ENCODE results near the gene GPR108. TPM values are rescaled to one million over a fixed set of nuclear protein-coding genes. Genes with fewer than 3 reads are reported as not detected.

Gene GPR108
- polyA plus RNA-seq, 1 donor from 2014 or later, result 24.6 TPM

DNA sequence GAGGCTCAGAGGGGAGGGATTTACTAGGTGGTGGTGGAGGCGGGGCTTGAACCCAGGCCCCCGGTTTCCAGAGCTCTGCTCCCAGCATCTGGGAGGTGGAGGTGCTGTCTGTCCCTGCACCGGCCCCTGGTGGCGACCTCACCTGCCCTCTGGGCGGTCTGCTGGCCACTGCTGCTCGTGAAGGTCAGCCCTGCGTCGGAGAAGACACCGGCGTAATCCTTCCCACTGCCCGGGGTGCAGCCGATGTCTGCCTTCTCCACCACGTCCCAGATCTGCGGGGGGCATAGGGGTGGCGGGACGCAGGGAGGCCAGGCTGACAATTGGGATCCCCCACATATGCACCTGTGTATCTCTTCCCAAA lies 29.7 kb downstream of the GPR108 start:
- H3K27ac ChIP-seq (ENCODE audit: low read length), result no peak overlapping the region
- no peaks in the 10 kb centered on the region for H3K9me2 ChIP-seq (ENCODE audit: insufficient read depth, low read length)
- no peaks in the 10 kb centered on the region for H3K36me3 ChIP-seq (ENCODE audit: insufficient read depth, low read length)
- H4K20me1 ChIP-seq (ENCODE audit: insufficient read depth), result no peaks in the 10 kb centered on the region
- no peak overlapping the region for H2AFZ ChIP-seq (ENCODE audit: low read depth, low read length)
- TF ChIP-seq TAF1 (IDR thresholded peaks at IDR 0.05; ENCODE audit: low read depth) (no peak), MXI1 (conservative IDR thresholded peaks at IDR 0.05; ENCODE audit: poor library complexity, severe bottlenecking) (no peak), EP300 (conservative IDR thresholded peaks at IDR 0.05; ENCODE audit: poor library complexity, severe bottlenecking) (no peak), SMC3 (conservative IDR thresholded peaks at IDR 0.05; ENCODE audit: poor library complexity) (no peak), EZH2 (IDR thresholded peaks at IDR 0.05; ENCODE audit: borderline replicate concordance, insufficient read depth, low read length, poor library complexity, severe bottlenecking) (no peak), POLR2AphosphoS5 (IDR thresholded peaks at IDR 0.05) (no peak), RAD21 (conservative IDR thresholded peaks at IDR 0.05) (no peak)
- TF ChIP-seq, protein P1, sequence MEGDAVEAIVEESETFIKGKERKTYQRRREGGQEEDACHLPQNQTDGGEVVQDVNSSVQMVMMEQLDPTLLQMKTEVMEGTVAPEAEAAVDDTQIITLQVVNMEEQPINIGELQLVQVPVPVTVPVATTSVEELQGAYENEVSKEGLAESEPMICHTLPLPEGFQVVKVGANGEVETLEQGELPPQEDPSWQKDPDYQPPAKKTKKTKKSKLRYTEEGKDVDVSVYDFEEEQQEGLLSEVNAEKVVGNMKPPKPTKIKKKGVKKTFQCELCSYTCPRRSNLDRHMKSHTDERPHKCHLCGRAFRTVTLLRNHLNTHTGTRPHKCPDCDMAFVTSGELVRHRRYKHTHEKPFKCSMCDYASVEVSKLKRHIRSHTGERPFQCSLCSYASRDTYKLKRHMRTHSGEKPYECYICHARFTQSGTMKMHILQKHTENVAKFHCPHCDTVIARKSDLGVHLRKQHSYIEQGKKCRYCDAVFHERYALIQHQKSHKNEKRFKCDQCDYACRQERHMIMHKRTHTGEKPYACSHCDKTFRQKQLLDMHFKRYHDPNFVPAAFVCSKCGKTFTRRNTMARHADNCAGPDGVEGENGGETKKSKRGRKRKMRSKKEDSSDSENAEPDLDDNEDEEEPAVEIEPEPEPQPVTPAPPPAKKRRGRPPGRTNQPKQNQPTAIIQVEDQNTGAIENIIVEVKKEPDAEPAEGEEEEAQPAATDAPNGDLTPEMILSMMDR (IDR thresholded peaks at IDR 0.05; ENCODE audit: poor library complexity, severe bottlenecking), result no peak
- TF ChIP-seq, protein P2, sequence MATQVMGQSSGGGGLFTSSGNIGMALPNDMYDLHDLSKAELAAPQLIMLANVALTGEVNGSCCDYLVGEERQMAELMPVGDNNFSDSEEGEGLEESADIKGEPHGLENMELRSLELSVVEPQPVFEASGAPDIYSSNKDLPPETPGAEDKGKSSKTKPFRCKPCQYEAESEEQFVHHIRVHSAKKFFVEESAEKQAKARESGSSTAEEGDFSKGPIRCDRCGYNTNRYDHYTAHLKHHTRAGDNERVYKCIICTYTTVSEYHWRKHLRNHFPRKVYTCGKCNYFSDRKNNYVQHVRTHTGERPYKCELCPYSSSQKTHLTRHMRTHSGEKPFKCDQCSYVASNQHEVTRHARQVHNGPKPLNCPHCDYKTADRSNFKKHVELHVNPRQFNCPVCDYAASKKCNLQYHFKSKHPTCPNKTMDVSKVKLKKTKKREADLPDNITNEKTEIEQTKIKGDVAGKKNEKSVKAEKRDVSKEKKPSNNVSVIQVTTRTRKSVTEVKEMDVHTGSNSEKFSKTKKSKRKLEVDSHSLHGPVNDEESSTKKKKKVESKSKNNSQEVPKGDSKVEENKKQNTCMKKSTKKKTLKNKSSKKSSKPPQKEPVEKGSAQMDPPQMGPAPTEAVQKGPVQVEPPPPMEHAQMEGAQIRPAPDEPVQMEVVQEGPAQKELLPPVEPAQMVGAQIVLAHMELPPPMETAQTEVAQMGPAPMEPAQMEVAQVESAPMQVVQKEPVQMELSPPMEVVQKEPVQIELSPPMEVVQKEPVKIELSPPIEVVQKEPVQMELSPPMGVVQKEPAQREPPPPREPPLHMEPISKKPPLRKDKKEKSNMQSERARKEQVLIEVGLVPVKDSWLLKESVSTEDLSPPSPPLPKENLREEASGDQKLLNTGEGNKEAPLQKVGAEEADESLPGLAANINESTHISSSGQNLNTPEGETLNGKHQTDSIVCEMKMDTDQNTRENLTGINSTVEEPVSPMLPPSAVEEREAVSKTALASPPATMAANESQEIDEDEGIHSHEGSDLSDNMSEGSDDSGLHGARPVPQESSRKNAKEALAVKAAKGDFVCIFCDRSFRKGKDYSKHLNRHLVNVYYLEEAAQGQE (IDR thresholded peaks at IDR 0.05; ENCODE audit: borderline replicate concordance), result no peak
- H3F3A ChIP-seq (ENCODE audit: insufficient read depth, low read length, poor library complexity, severe bottlenecking), result no peaks in the 10 kb centered on the region
- H3K79me2 ChIP-seq (replicated peaks; ENCODE audit: insufficient read depth, low read length), result no peaks in the 10 kb centered on the region
- no peaks in the 10 kb centered on the region for H3K9me3 ChIP-seq (ENCODE audit: low read length)
- H3K4me3 ChIP-seq (ENCODE audit: low read length), result no peak overlapping the region
- peaks cover 28% of the 10 kb centered on the region for H3K27me3 ChIP-seq (ENCODE audit: insufficient read depth, low read depth, low read length)
- H3K9ac ChIP-seq (ENCODE audit: low read length), result no peak overlapping the region
- H3K4me2 ChIP-seq (ENCODE audit: low read length), result no peak overlapping the region

DNA sequence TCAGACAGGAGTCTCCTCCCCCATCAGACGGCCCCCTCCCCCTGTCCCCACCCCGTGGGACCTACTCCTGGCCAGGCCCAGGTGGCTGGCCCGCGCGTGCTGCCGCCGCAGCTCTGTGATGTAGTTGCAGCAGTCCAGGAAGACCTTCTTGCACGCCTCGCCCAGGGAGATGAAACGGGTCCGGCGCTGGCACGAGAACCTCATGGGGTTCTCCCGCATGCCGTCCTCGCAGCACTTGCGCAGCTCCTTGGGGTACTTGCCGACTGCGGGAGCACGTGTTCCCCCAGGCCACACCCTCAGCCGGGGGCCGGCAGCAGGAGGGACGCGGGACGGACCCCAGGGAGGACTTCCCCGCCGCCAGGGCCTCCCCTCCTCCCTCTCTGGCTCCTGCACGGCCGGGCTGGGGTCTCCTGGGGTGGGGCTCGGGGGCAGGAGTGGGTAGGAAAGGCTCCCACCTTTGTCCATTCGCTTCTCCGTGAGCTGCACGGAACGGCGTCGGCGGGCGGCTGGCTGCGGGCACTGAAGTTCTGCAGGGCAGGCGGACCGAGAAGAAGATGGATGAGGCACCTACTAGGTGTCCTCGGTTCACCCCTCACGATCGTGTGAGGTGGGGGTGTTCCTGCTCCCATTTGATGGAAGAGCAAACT lies 30.2 kb downstream of the GPR108 start:
- H3K79me2 ChIP-seq (replicated peaks; ENCODE audit: insufficient read depth, low read length), result no peaks in the 10 kb centered on the region
- H4K20me1 ChIP-seq (ENCODE audit: insufficient read depth), result no peaks in the 10 kb centered on the region
- H3K27ac ChIP-seq (ENCODE audit: low read length), result no peak overlapping the region
- H3K4me3 ChIP-seq (ENCODE audit: low read length), result no peak overlapping the region
- no peak overlapping the region for H3K4me2 ChIP-seq (ENCODE audit: low read length)
- no peak overlapping the region for H2AFZ ChIP-seq (ENCODE audit: low read depth, low read length)
- H3K36me3 ChIP-seq (ENCODE audit: insufficient read depth, low read length), result no peaks in the 10 kb centered on the region
- no peak overlapping the region for H3K9ac ChIP-seq (ENCODE audit: low read length)
- H3F3A ChIP-seq (ENCODE audit: insufficient read depth, low read length, poor library complexity, severe bottlenecking), result no peaks in the 10 kb centered on the region
- H3K9me2 ChIP-seq (ENCODE audit: insufficient read depth, low read length), result no peaks in the 10 kb centered on the region
- no peak for TF ChIP-seq TAF1 (IDR thresholded peaks at IDR 0.05; ENCODE audit: low read depth)
- no peak for TF ChIP-seq MXI1 (conservative IDR thresholded peaks at IDR 0.05; ENCODE audit: poor library complexity, severe bottlenecking)
- TF ChIP-seq, protein P1 (IDR thresholded peaks at IDR 0.05; ENCODE audit: poor library complexity, severe bottlenecking), result no peak
- no peak for TF ChIP-seq EP300 (conservative IDR thresholded peaks at IDR 0.05; ENCODE audit: poor library complexity, severe bottlenecking)
- peaks cover 28% of the 10 kb centered on the region for H3K27me3 ChIP-seq (ENCODE audit: insufficient read depth, low read depth, low read length)
- H3K9me3 ChIP-seq (ENCODE audit: low read length), result no peaks in the 10 kb centered on the region
